ENCODE results near the gene COQ8A.

The COQ8A gene

GRCh38 chr1:226964611-226965486, 24.8 kb downstream of the COQ8A start:
- Histone ChIP-seq H3K36me3 (ENCODE audit: control insufficient read depth, low read depth, low read length) (no peaks in the 10 kb centered on the region), H3K9ac (ENCODE audit: low read length) (no peak overlapping the region), H3K4me1 (ENCODE audit: control insufficient read depth, low read depth, low read length) (no peaks in the 10 kb centered on the region), H3K27me3 (ENCODE audit: control insufficient read depth, insufficient read depth, low read length) (no peaks in the 10 kb centered on the region), H3K27ac (ENCODE audit: low read length) (no peak overlapping the region), H3K9me3 (ENCODE audit: control insufficient read depth, low read depth, low read length) (no peaks in the 10 kb centered on the region), H3K4me3 (ENCODE audit: low read length) (no peak overlapping the region)

- Histone ChIP-seq H3K9me3 (ENCODE audit: control insufficient read depth, low read depth, low read length) (no peaks in the 10 kb centered on the region), H3K9ac (ENCODE audit: low read length) (no peak overlapping the region), H3K36me3 (ENCODE audit: control insufficient read depth, low read depth, low read length) (no peaks in the 10 kb centered on the region), H3K27me3 (ENCODE audit: control insufficient read depth, insufficient read depth, low read length) (no peaks in the 10 kb centered on the region), H3K4me1 (ENCODE audit: control insufficient read depth, low read depth, low read length) (no peaks in the 10 kb centered on the region), H3K4me3 (ENCODE audit: low read length) (no peak overlapping the region), H3K27ac (ENCODE audit: low read length) (no peak overlapping the region)
Observed at GRCh38 chr1:226965581-226966440, 25.7 kb downstream of the COQ8A start.

GRCh38 chr1:226966683-226967082, 26.6 kb downstream of the COQ8A start:
- H3K4me3 ChIP-seq (ENCODE audit: low read length), result no peak overlapping the region
- no peaks in the 10 kb centered on the region for H3K9me3 ChIP-seq (ENCODE audit: control insufficient read depth, low read depth, low read length)
- no peak overlapping the region for H3K9ac ChIP-seq (ENCODE audit: low read length)
- no peaks in the 10 kb centered on the region for H3K36me3 ChIP-seq (ENCODE audit: control insufficient read depth, low read depth, low read length)
- H3K27ac ChIP-seq (ENCODE audit: low read length), result no peak overlapping the region
- H3K27me3 ChIP-seq (ENCODE audit: control insufficient read depth, insufficient read depth, low read length), result no peaks in the 10 kb centered on the region
- no peaks in the 10 kb centered on the region for H3K4me1 ChIP-seq (ENCODE audit: control insufficient read depth, low read depth, low read length)

GRCh38 chr1:226967665-226968064, 27.6 kb downstream of the COQ8A start:
- no peak overlapping the region for H3K4me3 ChIP-seq (ENCODE audit: low read length)
- H3K27ac ChIP-seq (ENCODE audit: low read length), result no peak overlapping the region
- no peak overlapping the region for H3K9ac ChIP-seq (ENCODE audit: low read length)
- H3K9me3 ChIP-seq (ENCODE audit: control insufficient read depth, low read depth, low read length), result no peaks in the 10 kb centered on the region
- no peaks in the 10 kb centered on the region for H3K4me1 ChIP-seq (ENCODE audit: control insufficient read depth, low read depth, low read length)
- no peaks in the 10 kb centered on the region for H3K27me3 ChIP-seq (ENCODE audit: control insufficient read depth, insufficient read depth, low read length)
- H3K36me3 ChIP-seq (ENCODE audit: control insufficient read depth, low read depth, low read length), result no peaks in the 10 kb centered on the region

- Histone ChIP-seq H3K36me3 (ENCODE audit: control insufficient read depth, low read depth, low read length) (no peaks in the 10 kb centered on the region), H3K4me1 (ENCODE audit: control insufficient read depth, low read depth, low read length) (peaks cover 3% of the 10 kb centered on the region), H3K4me3 (ENCODE audit: low read length) (no peak overlapping the region), H3K27me3 (ENCODE audit: control insufficient read depth, insufficient read depth, low read length) (no peaks in the 10 kb centered on the region), H3K9me3 (ENCODE audit: control insufficient read depth, low read depth, low read length) (no peaks in the 10 kb centered on the region), H3K27ac (ENCODE audit: low read length) (no peak overlapping the region), H3K9ac (ENCODE audit: low read length) (no peak overlapping the region)
Observed at GRCh38 chr1:226971765-226972164, 31.7 kb downstream of the COQ8A start.

GRCh38 chr1:226972931-226973330, 32.8 kb downstream of the COQ8A start:
- Histone ChIP-seq H3K27ac (ENCODE audit: low read length) (no peak overlapping the region), H3K9me3 (ENCODE audit: control insufficient read depth, low read depth, low read length) (no peaks in the 10 kb centered on the region), H3K36me3 (ENCODE audit: control insufficient read depth, low read depth, low read length) (no peaks in the 10 kb centered on the region), H3K4me3 (ENCODE audit: low read length) (no peak overlapping the region), H3K4me1 (ENCODE audit: control insufficient read depth, low read depth, low read length) (peaks cover 3% of the 10 kb centered on the region), H3K9ac (ENCODE audit: low read length) (no peak overlapping the region), H3K27me3 (ENCODE audit: control insufficient read depth, insufficient read depth, low read length) (no peaks in the 10 kb centered on the region)

GRCh38 chr1:226973371-226973897, 33.3 kb downstream of the COQ8A start:
- Histone ChIP-seq H3K4me1 (ENCODE audit: control insufficient read depth, low read depth, low read length) (peaks cover 3% of the 10 kb centered on the region), H3K9me3 (ENCODE audit: control insufficient read depth, low read depth, low read length) (no peaks in the 10 kb centered on the region), H3K9ac (ENCODE audit: low read length) (no peak overlapping the region), H3K27me3 (ENCODE audit: control insufficient read depth, insufficient read depth, low read length) (no peaks in the 10 kb centered on the region), H3K27ac (ENCODE audit: low read length) (no peak overlapping the region), H3K4me3 (ENCODE audit: low read length) (no peak overlapping the region), H3K36me3 (ENCODE audit: control insufficient read depth, low read depth, low read length) (no peaks in the 10 kb centered on the region)

- Histone ChIP-seq H3K4me1 (ENCODE audit: control insufficient read depth, low read depth, low read length) (peaks cover 3% of the 10 kb centered on the region), H3K27ac (ENCODE audit: low read length) (no peak overlapping the region), H3K4me3 (ENCODE audit: low read length) (no peak overlapping the region), H3K9ac (ENCODE audit: low read length) (no peak overlapping the region), H3K36me3 (ENCODE audit: control insufficient read depth, low read depth, low read length) (no peaks in the 10 kb centered on the region), H3K9me3 (ENCODE audit: control insufficient read depth, low read depth, low read length) (no peaks in the 10 kb centered on the region), H3K27me3 (ENCODE audit: control insufficient read depth, insufficient read depth, low read length) (no peaks in the 10 kb centered on the region)
Observed at GRCh38 chr1:226973898-226974543, 33.9 kb downstream of the COQ8A start.

GRCh38 chr1:226974544-226975258, 34.6 kb downstream of the COQ8A start:
- peaks cover 3% of the 10 kb centered on the region for H3K4me1 ChIP-seq (ENCODE audit: control insufficient read depth, low read depth, low read length)
- no peak overlapping the region for H3K4me3 ChIP-seq (ENCODE audit: low read length)
- H3K27ac ChIP-seq (ENCODE audit: low read length), result no peak overlapping the region

GRCh38 chr1:226975259-226976250, 35.5 kb downstream of the COQ8A start:
- Histone ChIP-seq H3K4me3 (ENCODE audit: low read length) (no peak overlapping the region), H3K36me3 (ENCODE audit: control insufficient read depth, low read depth, low read length) (no peaks in the 10 kb centered on the region), H3K9ac (ENCODE audit: low read length) (no peak overlapping the region)

More at GRCh38 chr1:226974544-226975258, 34.6 kb downstream of the COQ8A start:
- Histone ChIP-seq H3K9me3 (ENCODE audit: control insufficient read depth, low read depth, low read length) (no peaks in the 10 kb centered on the region), H3K9ac (ENCODE audit: low read length) (no peak overlapping the region), H3K36me3 (ENCODE audit: control insufficient read depth, low read depth, low read length) (no peaks in the 10 kb centered on the region), H3K27me3 (ENCODE audit: control insufficient read depth, insufficient read depth, low read length) (no peaks in the 10 kb centered on the region)

More at GRCh38 chr1:226975259-226976250, 35.5 kb downstream of the COQ8A start:
- Histone ChIP-seq H3K9me3 (ENCODE audit: control insufficient read depth, low read depth, low read length) (no peaks in the 10 kb centered on the region), H3K27ac (ENCODE audit: low read length) (no peak overlapping the region), H3K27me3 (ENCODE audit: control insufficient read depth, insufficient read depth, low read length) (no peaks in the 10 kb centered on the region), H3K4me1 (ENCODE audit: control insufficient read depth, low read depth, low read length) (peaks cover 3% of the 10 kb centered on the region)
